Activated naive CD8-positive, alpha-beta T cell treated with anti-CD3 and anti-CD28 coated beads for 36 hours (primary cell): Measurements from ENCODE around the gene ATN1. TPM values are rescaled to one million over a fixed set of nuclear protein-coding genes. Genes with fewer than 3 reads are reported as not detected.
"Not testable (repeated sequence)": the region's sequence is repeated elsewhere in the genome, so short reads cannot be mapped to it uniquely, and the experiment has no call there.

ENCODE experiments used
- DNase-seq: peaks from one replicate; pipeline ENCODE4 v3.0.0; 2021
- H3K27ac Mint-ChIP-seq: one replicate; pipeline ENCODE4 v1.8.0; 2022; ENCODE audit warnings: mild to moderate bottlenecking, moderate library complexity, mixed read lengths
- H3K27me3 Mint-ChIP-seq: one replicate; pipeline ENCODE4 v1.8.0; 2022; ENCODE audit warnings: mild to moderate bottlenecking, mixed read lengths
- H3K36me3 Mint-ChIP-seq: one replicate; pipeline ENCODE4 v1.8.0; 2021; ENCODE audit warnings: mild to moderate bottlenecking, mixed read lengths
- H3K4me1 Mint-ChIP-seq: one replicate; pipeline ENCODE4 v1.8.0; 2021; ENCODE audit warnings: mixed read lengths
- H3K4me3 Mint-ChIP-seq: one replicate; pipeline ENCODE4 v1.8.0; 2022; ENCODE audit warnings: mild to moderate bottlenecking, moderate library complexity, mixed read lengths
- H3K9me3 Mint-ChIP-seq: one replicate; pipeline ENCODE4 v1.8.0; 2022; ENCODE audit warnings: mixed read lengths
- total RNA-seq, 2 experiments: library from RNA; stranded (reverse); gene quantifications; one replicate each; pipeline ENCODE4 v1.2.3, GENCODE V29; 2021

Gene ATN1, protein sequence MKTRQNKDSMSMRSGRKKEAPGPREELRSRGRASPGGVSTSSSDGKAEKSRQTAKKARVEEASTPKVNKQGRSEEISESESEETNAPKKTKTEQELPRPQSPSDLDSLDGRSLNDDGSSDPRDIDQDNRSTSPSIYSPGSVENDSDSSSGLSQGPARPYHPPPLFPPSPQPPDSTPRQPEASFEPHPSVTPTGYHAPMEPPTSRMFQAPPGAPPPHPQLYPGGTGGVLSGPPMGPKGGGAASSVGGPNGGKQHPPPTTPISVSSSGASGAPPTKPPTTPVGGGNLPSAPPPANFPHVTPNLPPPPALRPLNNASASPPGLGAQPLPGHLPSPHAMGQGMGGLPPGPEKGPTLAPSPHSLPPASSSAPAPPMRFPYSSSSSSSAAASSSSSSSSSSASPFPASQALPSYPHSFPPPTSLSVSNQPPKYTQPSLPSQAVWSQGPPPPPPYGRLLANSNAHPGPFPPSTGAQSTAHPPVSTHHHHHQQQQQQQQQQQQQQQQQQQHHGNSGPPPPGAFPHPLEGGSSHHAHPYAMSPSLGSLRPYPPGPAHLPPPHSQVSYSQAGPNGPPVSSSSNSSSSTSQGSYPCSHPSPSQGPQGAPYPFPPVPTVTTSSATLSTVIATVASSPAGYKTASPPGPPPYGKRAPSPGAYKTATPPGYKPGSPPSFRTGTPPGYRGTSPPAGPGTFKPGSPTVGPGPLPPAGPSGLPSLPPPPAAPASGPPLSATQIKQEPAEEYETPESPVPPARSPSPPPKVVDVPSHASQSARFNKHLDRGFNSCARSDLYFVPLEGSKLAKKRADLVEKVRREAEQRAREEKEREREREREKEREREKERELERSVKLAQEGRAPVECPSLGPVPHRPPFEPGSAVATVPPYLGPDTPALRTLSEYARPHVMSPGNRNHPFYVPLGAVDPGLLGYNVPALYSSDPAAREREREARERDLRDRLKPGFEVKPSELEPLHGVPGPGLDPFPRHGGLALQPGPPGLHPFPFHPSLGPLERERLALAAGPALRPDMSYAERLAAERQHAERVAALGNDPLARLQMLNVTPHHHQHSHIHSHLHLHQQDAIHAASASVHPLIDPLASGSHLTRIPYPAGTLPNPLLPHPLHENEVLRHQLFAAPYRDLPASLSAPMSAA (N-terminal part only)
- 10 to 100 TPM; 27.6 to 28.5 TPM for total RNA-seq

DNA sequence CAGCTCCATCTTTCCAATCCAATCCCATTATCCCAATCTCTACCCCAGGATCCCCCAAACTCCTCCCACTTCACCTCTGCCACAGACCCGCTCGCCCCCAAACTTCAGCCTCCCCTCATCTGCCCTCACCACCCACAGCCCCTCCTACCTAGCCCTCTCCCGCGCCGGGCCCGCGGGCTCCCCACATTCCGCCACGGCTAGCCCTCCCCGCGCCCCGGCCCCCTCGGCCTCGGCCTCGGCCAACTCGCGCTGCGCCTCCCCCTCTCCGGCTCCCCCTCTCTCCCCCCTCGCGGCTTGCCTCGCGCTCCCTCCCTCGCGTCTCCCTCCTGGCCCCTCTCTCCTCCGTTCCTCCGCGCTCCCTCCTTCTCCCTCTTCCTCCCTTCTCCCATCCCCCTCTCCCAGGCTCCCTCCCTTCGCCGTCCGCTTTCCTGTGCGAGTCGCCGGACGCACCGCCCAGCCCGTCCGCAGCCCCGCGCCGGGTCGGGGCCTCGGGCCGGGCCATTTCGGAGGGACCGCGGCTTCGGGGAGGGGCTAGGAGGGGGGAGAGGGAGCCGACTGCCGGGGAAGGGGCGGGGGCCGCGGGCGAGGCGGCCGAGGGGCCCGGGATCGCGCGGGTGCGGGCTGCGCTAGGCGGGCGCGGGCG, at the start of gene ATN1:
Gene ATN1, plus strand, starts transcription at position 581 of the 643 bp plus-strand sequence. CDS start 6,043 bp downstream, outside the sequence.
- Mint-ChIP-seq H3K4me3 (peak within 1 kb of the TSS; percentile 90), H3K36me3 (peaks cover 4% of the 10 kb centered on the region), H3K27ac (peak within 1 kb of the TSS; percentile 88), H3K4me1 (peaks cover 47% of the 10 kb centered on the region), H3K27me3 (no peaks in the 10 kb centered on the region), H3K9me3 (no peaks in the 10 kb centered on the region)
- peak; percentile 50 for DNase-seq

DNA sequence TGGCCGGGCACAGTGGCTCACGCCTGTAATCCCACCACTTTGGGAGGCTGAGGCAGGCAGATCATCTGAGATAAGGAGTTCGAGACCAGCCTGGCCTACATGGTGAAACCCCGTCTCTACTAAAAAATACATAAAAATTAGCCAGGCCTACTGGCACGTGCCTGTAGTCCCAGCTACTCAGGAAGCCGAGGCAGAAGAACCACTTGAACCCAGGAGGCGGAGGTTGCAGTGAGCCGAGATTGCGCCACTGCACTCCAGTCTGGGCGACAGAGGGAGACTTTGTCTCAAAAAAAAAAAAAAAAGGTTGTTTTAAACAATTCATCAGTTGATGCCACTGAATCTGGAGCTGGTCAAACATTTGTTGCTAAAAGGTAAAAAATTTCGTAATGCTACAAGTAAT, 47.9 kb upstream of the ATN1 start:
- not testable (repeated sequence) for H3K4me1 Mint-ChIP-seq, H3K4me3 Mint-ChIP-seq, H3K27me3 Mint-ChIP-seq, H3K9me3 Mint-ChIP-seq, DNase-seq
- H3K36me3 Mint-ChIP-seq, result peaks cover 17% of the 10 kb centered on the region
- peak overlapping the region; percentile 42 for H3K27ac Mint-ChIP-seq

DNA sequence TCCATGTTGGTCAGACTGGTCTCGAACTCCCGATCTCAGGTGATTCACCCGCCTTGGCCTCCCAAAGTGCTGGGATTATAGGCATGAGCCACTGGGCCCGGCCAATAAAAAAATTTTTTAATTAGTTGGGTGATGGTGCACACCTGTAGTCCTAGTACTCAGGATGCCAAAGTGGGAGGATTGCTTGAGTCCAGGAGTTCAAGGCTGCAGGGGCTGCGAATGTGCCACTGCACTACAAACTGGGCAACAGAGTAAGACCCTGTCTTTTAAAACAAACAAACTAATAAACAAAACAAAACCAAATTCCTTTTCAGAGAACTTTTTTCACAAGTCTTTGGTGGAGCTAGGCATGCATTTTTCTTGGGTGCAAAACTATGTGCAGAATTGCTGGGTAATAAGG, 44.5 kb upstream of the ATN1 start:
- no peak overlapping the region for H3K27ac Mint-ChIP-seq
- no peak overlapping the region for H3K4me3 Mint-ChIP-seq
- no peak for DNase-seq
- peaks cover 5% of the 10 kb centered on the region for H3K36me3 Mint-ChIP-seq
- H3K9me3 Mint-ChIP-seq, result no peaks in the 10 kb centered on the region
- no peaks in the 10 kb centered on the region for H3K4me1 Mint-ChIP-seq
- no peaks in the 10 kb centered on the region for H3K27me3 Mint-ChIP-seq

DNA sequence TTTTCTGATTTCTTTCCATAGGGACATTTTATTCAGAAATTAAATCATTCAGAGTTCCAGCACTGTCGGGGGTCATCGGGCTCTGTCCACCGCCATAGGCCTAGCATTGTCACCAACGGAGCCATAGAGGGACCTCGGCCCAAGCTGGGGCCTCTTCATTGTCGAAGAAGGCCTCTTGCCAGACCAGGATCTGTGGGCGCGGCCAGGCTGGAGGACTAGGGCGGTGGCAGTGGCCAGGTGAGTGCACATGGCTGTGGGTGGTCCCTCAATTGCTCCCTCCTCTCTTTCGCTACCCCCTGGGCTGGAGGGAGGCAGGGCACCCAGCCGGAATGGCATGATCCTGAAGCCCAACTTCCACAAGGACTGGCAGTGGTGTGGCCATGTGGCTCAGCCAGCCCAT, 44.1 kb upstream of the ATN1 start:
- Mint-ChIP-seq H3K4me3 (no peak overlapping the region), H3K4me1 (no peaks in the 10 kb centered on the region), H3K27me3 (no peaks in the 10 kb centered on the region), H3K9me3 (no peaks in the 10 kb centered on the region), H3K36me3 (peaks cover 5% of the 10 kb centered on the region), H3K27ac (no peak overlapping the region)
- DNase-seq, result no peak

GRCh38 chr12:6884539-6884938, 43.2 kb upstream of the ATN1 start:
- DNase-seq, result no peak
- Mint-ChIP-seq H3K4me1 (no peaks in the 10 kb centered on the region), H3K4me3 (no peak overlapping the region), H3K27ac (no peak overlapping the region), H3K9me3 (no peaks in the 10 kb centered on the region), H3K27me3 (no peaks in the 10 kb centered on the region), H3K36me3 (peaks cover 5% of the 10 kb centered on the region)

GRCh38 chr12:6886206-6886999, 41.4 kb upstream of the ATN1 start:
- not testable (repeated sequence) for H3K27me3 Mint-ChIP-seq, H3K36me3 Mint-ChIP-seq, H3K9me3 Mint-ChIP-seq, H3K4me1 Mint-ChIP-seq, H3K27ac Mint-ChIP-seq, H3K4me3 Mint-ChIP-seq, DNase-seq

DNA sequence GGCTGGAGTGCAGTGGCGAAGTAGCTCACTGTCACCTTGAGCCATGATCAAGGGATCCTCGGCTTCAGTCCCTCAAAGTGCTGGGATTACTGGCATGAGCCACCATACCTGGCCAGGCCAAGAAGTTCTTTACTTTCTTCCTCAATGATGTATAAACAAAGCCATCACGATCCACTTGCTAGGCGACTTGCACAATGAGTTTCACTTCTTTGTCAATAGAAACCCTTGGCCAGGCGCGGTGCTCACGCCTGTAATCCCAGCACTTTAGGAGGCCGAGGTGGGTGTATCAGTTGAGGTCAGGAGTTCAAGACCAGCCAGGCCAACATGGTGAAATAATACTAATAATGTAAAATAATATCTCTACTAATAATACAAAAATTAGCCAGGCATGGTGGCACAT, 40.3 kb upstream of the ATN1 start:
- H3K9me3 Mint-ChIP-seq, result no peaks in the 10 kb centered on the region
- no peaks in the 10 kb centered on the region for H3K27me3 Mint-ChIP-seq
- DNase-seq, result no peak
- H3K27ac Mint-ChIP-seq, result no peak overlapping the region
- no peak overlapping the region for H3K4me3 Mint-ChIP-seq
- peaks cover 5% of the 10 kb centered on the region for H3K36me3 Mint-ChIP-seq
- H3K4me1 Mint-ChIP-seq, result peaks cover 16% of the 10 kb centered on the region

DNA sequence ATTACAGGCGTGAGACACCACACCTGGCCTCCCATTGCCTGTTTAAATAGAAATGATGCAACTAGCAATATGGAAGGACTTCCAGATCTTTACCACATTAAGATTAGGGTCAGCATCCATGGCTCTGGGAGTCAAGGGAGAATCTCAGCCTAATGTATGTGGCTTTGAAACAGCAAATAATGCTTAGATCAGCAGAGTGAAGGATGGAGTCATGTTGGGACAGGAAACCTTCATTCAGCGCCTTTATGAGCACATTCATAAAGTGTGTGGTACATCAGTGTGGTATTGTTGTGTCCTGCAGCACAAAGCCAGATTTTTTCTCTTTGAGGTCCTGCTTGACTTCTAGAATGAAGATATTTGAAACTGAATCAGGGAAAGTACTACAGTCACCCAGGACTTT, 39.4 kb upstream of the ATN1 start:
- DNase-seq, result no peak
- peaks cover 19% of the 10 kb centered on the region for H3K4me1 Mint-ChIP-seq
- H3K9me3 Mint-ChIP-seq, result no peaks in the 10 kb centered on the region
- H3K36me3 Mint-ChIP-seq, result peaks cover 3% of the 10 kb centered on the region
- no peak overlapping the region for H3K4me3 Mint-ChIP-seq
- no peak overlapping the region for H3K27ac Mint-ChIP-seq
- no peaks in the 10 kb centered on the region for H3K27me3 Mint-ChIP-seq

- not testable (repeated sequence) for DNase-seq, H3K27ac Mint-ChIP-seq, H3K4me3 Mint-ChIP-seq, H3K27me3 Mint-ChIP-seq, H3K9me3 Mint-ChIP-seq, H3K36me3 Mint-ChIP-seq
- peaks cover 19% of the 10 kb centered on the region for H3K4me1 Mint-ChIP-seq
Measured at GRCh38 chr12:6888794-6889193, 39.0 kb upstream of the ATN1 start.

DNA sequence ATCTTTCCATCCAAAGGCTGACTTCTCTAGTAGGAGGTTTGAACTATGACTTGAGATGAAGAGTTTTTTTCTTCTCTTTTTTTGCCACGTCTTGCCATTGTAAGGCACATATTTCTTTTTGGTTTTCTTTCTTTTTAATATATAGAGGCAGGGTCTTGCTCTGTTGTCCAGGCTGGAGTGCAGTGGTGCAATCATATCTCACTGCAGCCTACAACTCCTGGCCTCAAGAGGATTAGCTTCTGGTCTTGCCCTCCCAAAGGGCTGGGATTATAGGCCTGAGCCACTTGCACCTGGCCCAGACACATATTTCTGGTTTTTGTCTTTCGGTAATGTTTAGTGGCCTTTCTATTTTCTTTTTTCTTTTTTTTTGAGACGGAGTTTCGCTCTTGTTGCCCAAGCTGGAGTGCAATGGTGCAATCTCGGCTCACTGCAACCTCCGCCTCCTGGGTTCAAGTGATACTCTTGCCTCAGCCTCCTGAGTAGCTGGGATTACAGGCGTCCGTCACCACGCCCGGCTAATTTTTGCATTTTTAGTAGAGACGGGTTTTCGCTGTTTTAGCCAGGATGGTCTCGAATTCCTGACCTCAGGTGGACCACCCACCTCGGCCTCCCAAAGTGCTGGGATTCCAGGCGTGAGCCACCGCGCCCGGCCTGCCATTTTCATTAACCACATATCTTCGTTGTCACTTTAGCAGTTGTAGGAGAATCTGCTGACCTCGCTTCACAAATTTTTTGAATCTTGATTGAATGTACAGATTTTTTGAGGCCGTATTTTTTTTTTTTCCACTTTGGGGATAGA, 37.8 kb upstream of the ATN1 start:
- Mint-ChIP-seq H3K4me1 (peaks cover 19% of the 10 kb centered on the region), H3K27ac (peak overlapping the region; percentile 90), H3K4me3 (peak overlapping the region; percentile 82)
- not testable (repeated sequence) for DNase-seq, H3K27me3 Mint-ChIP-seq, H3K36me3 Mint-ChIP-seq, H3K9me3 Mint-ChIP-seq

DNA sequence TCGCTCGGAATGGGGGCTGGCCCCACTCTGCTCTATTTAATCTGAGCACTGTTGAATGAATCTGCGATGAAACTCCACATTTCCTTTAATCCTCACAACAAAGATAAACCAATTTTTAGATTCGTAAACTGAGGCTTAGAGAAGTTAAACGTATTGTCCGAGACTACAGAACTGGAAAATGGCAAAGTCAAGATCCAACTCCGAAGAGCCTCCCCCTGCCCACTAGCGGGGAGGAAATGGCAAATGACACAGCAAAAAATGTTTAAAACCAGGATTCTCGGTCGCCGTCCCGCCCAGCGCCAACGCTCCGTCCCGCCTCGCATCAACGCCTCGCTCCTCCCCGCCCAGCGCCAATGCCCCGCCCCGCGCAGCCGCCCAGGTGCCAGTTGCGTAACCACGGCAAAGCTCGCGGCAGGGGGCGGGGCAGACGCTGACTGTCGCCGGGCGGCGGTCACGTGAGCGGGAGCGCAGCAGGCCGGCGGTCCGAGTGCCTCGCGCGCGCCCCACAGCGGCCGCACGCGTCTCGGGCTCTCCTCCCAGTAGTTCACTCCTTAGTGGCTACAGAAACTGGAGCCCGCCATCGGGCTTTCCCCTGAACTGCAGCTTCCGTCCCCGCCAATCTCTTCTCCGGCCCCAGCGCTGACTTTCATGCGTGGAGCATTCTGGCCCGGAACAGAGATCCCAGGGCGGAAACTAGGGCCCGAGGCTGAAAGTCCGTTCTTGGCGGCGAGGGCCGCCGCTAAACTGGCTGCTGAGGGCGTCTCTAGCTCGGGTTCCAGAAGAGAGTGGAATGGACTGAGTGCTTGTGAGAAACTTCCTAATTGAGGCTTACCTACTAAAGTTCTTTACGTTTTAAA, 36.7 kb upstream of the ATN1 start:
- no peaks in the 10 kb centered on the region for H3K9me3 Mint-ChIP-seq
- H3K27me3 Mint-ChIP-seq, result no peaks in the 10 kb centered on the region
- H3K36me3 Mint-ChIP-seq, result peaks cover 1% of the 10 kb centered on the region
- peak overlapping the region; percentile 90 for H3K27ac Mint-ChIP-seq
- peak; percentile 100 for DNase-seq
- peak overlapping the region; percentile 82 for H3K4me3 Mint-ChIP-seq
- H3K4me1 Mint-ChIP-seq, result peaks cover 19% of the 10 kb centered on the region

- DNase-seq, result no peak
- Mint-ChIP-seq H3K27ac (peak overlapping the region; percentile 90), H3K4me1 (peaks cover 19% of the 10 kb centered on the region), H3K36me3 (peaks cover 1% of the 10 kb centered on the region), H3K4me3 (peak overlapping the region; percentile 82), H3K27me3 (no peaks in the 10 kb centered on the region), H3K9me3 (no peaks in the 10 kb centered on the region)
Measured at GRCh38 chr12:6891646-6892001, 36.1 kb upstream of the ATN1 start.

- peak overlapping the region; percentile 38 for H3K27ac Mint-ChIP-seq
- peak overlapping the region; percentile 32 for H3K4me3 Mint-ChIP-seq
- H3K9me3 Mint-ChIP-seq, H3K27me3 Mint-ChIP-seq, DNase-seq, H3K36me3 Mint-ChIP-seq: not testable (repeated sequence)
- peaks cover 19% of the 10 kb centered on the region for H3K4me1 Mint-ChIP-seq
Measured at GRCh38 chr12:6892683-6893082, 35.1 kb upstream of the ATN1 start.
